NCI-H2196 treated with DMSO at 0.1 percent for 48 hours (cell line): ENCODE data around the gene DAPK1.

ENCODE experiments used
- DNase-seq: peaks from one replicate; lab custom pipeline; 2025; ENCODE audit not compliant: unreplicated experiment; lab: John Stamatoyannopoulos, UW

DAPK1 gene

DNA sequence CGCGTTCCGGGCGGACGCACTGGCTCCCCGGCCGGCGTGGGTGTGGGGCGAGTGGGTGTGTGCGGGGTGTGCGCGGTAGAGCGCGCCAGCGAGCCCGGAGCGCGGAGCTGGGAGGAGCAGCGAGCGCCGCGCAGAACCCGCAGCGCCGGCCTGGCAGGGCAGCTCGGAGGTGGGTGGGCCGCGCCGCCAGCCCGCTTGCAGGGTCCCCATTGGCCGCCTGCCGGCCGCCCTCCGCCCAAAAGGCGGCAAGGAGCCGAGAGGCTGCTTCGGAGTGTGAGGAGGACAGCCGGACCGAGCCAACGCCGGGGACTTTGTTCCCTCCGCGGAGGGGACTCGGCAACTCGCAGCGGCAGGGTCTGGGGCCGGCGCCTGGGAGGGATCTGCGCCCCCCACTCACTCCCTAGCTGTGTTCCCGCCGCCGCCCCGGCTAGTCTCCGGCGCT is at the start of gene DAPK1:
DAPK1 (plus strand) TSS at position 264 of the 442 bp plus-strand sequence. CDS start 1,211 bp downstream, outside the sequence.
- DNase-seq = no peak

DNA sequence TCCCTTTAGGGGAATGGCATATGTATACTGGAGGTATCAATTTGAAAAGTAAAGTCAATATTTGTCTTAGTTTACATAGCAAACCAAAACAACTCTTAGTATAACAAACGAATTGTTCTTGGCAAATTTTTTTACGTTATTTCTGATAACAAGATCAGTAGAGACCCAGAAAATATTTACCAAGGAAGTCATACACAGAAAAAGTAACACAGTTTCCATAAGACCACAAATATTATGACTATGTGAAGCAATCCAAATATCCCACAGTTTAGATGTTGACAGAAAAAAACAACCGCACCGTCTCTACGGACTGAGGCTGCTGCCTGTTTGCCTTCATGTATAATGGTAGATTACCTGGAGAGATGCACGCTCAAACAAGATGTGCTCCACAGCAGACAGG is 46.5 kb upstream of the DAPK1 start:
- DNase-seq = no peak

GRCh38 chr9:87455407-87455806 is 42.3 kb upstream of the DAPK1 start:
- no peak for DNase-seq

GRCh38 chr9:87461256-87461655 is 36.4 kb upstream of the DAPK1 start:
- no peak for DNase-seq

DNA sequence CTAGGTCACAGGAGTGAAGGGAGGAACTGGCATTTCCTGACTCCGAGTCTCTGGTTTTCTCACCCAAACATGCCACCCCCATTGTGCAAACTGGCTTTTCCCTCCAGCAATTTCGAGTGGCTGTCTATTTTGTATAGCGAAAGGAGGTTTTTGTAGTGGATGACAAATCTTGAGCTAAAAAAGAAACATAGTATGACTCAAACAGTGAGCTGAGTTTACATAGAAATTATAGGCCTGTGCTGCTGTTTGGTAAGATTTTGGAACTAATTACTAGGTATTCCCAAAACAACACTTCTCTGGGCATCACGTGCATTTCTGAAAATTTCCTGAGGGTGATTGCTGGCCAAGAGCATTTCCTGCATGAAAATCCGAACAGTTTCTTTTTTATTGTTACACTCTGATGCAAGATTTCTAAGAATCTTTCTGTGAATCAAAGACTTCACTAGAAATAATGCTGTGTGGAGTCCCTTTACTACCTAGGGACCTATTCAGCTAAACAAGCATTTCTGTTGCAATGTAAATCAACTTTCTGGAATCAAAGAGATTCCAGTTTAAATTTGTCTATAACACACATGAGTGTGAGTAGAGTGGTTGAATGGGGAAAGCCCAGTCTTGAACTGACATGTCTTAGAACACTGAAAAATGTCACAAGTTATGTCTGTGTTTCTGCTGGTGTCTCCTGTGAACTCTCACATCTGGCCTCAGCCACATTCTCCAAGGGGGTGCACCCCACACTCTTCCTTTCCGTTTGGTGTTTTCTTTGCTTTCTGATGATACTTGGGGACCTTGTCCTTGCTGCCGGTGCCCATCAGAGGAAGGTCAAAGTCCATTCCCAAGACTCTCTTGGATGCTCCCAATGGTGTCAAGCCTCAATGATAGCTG is 33.3 kb upstream of the DAPK1 start:
- no peak for DNase-seq

DNA sequence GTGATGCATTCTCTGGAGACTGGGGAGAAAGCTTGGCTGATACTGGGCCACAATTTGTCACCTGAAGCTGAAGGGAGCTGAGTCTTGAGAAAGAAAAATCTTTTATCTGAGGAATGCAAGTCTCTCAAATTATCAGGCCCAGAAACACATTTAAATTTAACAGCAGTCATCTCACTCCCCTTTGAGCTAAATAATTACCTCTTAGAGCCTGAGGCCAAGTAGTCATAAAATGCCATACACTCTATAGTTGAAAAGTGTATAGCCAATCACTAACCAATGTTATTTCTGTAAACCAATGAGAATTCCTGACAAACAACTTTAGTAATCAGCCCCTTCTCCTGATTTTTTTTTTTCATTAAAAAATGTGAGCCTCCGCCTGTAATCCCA is 32.7 kb upstream of the DAPK1 start:
- no peak for DNase-seq

DNA sequence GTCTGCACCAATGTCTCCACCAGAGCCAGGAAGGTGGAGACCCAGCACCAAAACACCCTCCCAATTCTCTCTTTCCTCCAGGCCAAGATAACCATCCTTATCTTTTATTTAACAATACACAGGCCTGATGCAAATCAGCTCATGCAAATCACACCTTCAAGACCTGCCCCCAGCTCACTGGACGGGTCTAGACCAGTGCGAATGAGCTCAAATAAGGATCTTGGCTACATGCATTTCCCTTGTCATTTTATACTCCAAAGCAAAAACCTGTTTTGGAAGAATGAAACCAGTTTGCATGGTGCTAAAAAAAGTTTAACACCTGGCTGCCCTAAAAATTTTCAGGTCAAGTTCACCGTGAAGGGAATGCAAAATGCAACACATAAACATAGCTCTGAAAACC is 31.9 kb upstream of the DAPK1 start:
- DNase-seq = no peak

DNA sequence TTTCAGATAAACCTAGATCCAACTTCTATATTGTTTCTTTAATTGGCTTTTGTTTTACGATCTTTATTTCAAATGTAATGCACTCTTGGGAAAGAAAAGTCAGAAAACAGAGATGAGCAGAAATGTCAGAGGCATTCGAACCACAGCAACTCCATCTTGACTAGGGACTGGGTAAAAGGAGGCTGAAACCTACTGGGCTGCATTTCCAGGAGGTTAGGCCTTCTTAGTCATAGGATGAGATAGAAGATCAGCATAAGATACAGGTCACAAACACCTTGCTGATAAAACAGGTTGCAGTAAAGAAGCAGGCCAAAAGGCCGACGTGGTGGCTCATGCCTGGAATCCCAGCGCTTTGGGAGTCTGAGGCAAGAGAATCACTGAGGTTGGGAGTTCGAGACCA is 30.5 kb upstream of the DAPK1 start:
- DNase-seq = no peak

- no peak for DNase-seq
These were observed 27.7 kb upstream of the DAPK1 start for GRCh38 chr9:87469793-87470465.

DNA sequence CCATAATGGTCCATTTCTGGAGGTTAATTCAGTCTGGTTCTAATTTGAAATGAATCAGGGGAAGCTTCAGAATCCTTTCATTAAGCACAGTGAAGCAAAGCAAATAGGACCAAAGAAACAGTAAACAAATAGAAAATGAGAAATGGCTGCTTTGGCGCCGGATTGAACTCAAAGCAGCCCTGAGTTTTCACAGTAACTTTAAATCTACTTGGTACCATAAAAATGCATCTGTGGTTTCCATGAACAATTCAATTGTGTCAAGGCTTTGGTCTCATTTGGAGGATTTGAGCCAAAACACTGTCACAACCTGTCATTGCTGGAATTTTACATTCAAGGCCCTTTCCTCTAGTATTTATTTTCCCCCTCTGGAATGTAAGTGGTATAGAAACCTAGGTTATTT is 25.9 kb upstream of the DAPK1 start:
- no peak for DNase-seq

DNA sequence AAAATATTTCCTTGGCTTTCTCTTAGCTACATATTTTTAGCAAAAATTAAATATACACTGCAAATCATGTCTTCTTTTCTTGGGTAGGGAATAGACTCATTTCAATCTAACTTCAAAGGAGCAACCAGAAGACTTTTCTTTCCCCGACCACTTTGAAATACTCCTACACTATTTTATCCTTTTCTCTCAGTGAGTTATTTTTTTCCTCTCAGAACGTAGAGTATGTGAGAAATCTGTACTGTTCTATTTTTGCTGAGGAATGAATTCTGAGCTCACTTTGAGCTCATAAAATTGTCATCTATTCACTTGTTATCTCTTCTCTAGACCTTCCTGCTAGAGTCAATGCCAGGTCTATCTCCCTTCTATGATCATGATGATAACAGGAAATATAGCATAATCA is 22.2 kb upstream of the DAPK1 start:
- no peak for DNase-seq

- no peak for DNase-seq
These were observed 19.3 kb upstream of the DAPK1 start for GRCh38 chr9:87478226-87478992.

DNA sequence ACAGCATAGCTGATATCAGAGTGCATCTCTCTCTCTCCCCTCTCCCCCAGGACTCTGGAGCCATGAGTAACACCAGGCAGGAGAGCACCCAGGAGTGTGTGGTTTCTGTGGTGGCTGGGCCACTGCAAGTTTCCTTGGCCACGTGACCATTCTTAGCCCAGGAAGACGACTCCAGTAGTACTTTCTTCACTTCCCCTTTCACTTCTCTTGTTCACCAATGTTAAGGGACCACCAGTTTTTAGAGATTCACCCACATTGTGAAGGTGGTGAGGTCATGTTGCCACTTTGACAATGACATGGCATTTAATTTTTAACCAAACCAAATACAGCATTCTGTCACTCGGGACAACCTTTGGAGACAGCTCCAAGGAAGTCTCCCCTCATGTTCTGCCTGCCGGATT is 17.9 kb upstream of the DAPK1 start:
- DNase-seq = no peak

- no peak for DNase-seq
These were observed 15.5 kb upstream of the DAPK1 start for GRCh38 chr9:87481890-87482855.

DNA sequence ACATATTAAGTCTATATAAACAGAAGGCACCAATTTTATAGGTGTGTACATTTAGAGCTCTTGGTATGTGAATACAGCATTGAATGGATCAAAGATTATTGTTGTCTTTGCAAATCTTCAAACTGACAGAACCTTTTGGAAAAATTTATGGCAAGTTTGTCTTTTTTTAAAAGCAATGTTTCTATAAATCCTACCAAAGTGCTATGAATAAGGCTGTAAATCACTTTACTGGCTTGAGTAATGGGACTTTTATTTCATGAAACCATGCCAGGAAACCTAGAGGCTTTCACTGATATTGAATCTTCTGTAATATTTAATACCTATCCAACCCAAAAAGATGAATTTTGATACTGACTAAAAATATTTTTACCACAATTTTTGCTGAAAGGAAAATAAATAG is 7.4 kb upstream of the DAPK1 start:
- no peak for DNase-seq

GRCh38 chr9:87490907-87491306 is 6.8 kb upstream of the DAPK1 start:
- DNase-seq = no peak

DNA sequence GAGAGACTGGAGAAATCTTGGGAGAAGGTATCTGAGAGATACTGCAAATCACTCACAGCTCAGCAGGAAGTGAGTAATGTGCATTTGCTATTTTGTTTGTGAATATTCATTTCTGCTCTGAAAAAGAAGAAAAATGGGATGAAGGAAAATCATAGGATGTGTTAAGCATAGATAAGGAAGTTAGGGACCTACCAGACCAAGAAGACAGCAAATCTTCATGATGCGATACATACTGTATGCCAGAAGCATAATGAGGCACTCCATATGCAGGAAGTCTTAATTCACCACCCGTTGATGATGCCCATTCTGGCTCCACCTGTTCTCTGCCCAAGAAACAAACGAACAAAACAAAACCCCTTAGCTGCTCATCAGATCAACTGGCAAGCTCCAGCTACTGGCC is 6.1 kb upstream of the DAPK1 start:
- no peak for DNase-seq

GRCh38 chr9:87492642-87493041 is 5.0 kb upstream of the DAPK1 start:
- DNase-seq = no peak

DNA sequence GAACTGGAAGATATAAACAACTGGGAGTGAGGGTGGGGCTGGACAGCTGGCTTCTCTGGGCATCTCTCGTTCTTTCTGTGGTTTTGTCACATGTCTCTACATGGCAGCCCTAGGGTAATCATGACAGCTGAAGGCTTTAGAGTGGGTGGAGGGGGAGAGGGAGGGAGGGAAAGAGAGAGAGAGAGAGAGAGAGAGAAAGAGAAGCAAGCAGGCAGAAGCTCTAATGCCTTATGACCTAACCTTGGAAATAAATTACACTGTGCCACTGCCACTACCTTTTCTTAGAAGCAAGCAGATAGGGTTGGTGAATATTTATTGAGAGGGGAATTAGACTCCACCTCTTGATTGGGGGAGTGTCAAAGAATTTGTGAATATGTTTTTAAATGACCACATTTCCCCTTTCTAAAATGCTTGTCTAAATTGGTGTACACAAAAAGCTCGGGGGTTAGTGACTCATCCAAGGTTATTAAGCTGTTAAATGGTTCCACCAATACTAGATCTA is 2.6 kb upstream of the DAPK1 start:
- DNase-seq = no peak

DNA sequence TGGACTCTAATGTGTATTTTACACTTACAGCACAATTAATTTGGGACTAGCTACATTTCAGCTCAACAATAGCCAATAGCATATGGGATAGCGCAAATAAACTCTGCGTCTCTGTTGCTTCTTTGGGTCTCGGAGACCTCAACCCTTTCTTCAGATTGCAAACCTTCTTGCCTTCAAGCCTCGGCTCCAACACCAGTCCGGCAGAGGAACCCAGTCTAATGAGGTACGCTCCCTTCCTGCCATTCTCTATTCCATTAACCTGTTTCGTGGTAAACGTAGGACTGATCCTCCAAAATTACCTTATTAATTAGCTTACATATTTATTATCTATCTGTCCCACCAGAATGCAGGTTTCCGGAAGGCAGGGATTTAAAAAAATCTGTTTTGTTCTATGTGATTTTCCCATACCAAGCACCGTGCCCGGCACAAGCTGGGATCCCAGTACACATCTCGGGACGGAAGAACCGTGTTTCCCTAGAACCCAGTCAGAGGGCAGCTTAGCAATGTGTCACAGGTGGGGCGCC is 525 bp upstream of the DAPK1 start:
- no peak for DNase-seq
